ENCODE data around the gene STAM2. TPM values are rescaled to one million over a fixed set of nuclear protein-coding genes. Genes with fewer than 3 reads are reported as not detected.
"Not testable (repeated sequence)": the region's sequence is repeated elsewhere in the genome, so short reads cannot be mapped to it uniquely, and the experiment has no call there.

The STAM2 gene
- total and polyA plus RNA-seq, 2 donors from 2014 or later = 12.5 to 41.1 TPM

- H3K9ac ChIP-seq (ENCODE audit: low read length in 3 of 3) = peak overlapping the region in 1 of 3 donors; percentile 30
- H3K36me3 ChIP-seq (ENCODE audit: control insufficient read depth in 2 of 3, insufficient read depth in 3 of 3, low read length in 3 of 3) = no peaks in the 10 kb centered on the region
- peaks cover 0 to 45% (median 5%) of the 10 kb centered on the region in 3 donors for H3K4me1 ChIP-seq (ENCODE audit: control insufficient read depth in 2 of 3, insufficient read depth in 2 of 3, low read depth in 1 of 3, low read length in 3 of 3)
- FAIRE-seq (no peak), DNase-seq (no peak)
- no peak for TF ChIP-seq CTCF (IDR thresholded peaks at IDR 0.05; ENCODE audit: borderline replicate concordance, extremely low read depth, insufficient read depth)
- peak overlapping the region in 1 of 2 donors; percentile 34 for H3K27ac ChIP-seq (ENCODE audit: low read depth in 2 of 2, low read length in 2 of 2)
- H3K27me3 ChIP-seq (ENCODE audit: control insufficient read depth, insufficient read depth, low read length) = no peaks in the 10 kb centered on the region
- no peaks in the 10 kb centered on the region for H3K9me3 ChIP-seq (ENCODE audit: control insufficient read depth in 2 of 3, insufficient read depth in 1 of 3, low read length in 3 of 3)
- H3K4me3 ChIP-seq (ENCODE audit: low read length in 3 of 3) = no peak overlapping the region
- intact Hi-C loops (cut with DNase I) = no loop called here
Observed at GRCh38 chr2:152167065-152167464, 8.5 kb downstream of the STAM2 start.

GRCh38 chr2:152166633-152167032 lies 8.9 kb downstream of the STAM2 start:
- H3K27me3 ChIP-seq (ENCODE audit: control insufficient read depth, insufficient read depth, low read length) = no peaks in the 10 kb centered on the region

GRCh38 chr2:152165780-152166179 lies 9.8 kb downstream of the STAM2 start:
- peak overlapping the region; percentile 53 to 80 for H3K27ac ChIP-seq (ENCODE audit: low read depth in 2 of 2, low read length in 2 of 2)
- peak overlapping the region in 1 of 3 donors; percentile 34 for H3K9ac ChIP-seq (ENCODE audit: low read length in 3 of 3)
- intact Hi-C loops (cut with DNase I) = no loop called here
- H3K36me3 ChIP-seq (ENCODE audit: control insufficient read depth in 2 of 3, insufficient read depth in 3 of 3, low read length in 3 of 3) = no peaks in the 10 kb centered on the region
- FAIRE-seq (no peak), DNase-seq (no peak)
- H3K4me3 ChIP-seq (ENCODE audit: low read length in 3 of 3) = no peak overlapping the region
- H3K4me1 ChIP-seq (ENCODE audit: control insufficient read depth in 2 of 3, insufficient read depth in 2 of 3, low read depth in 1 of 3, low read length in 3 of 3) = peaks cover 0 to 43% (median 5%) of the 10 kb centered on the region in 3 donors
- H3K9me3 ChIP-seq (ENCODE audit: control insufficient read depth in 2 of 3, insufficient read depth in 1 of 3, low read length in 3 of 3) = no peaks in the 10 kb centered on the region
- TF ChIP-seq CTCF (IDR thresholded peaks at IDR 0.05; ENCODE audit: borderline replicate concordance, extremely low read depth, insufficient read depth) = no peak
- no peaks in the 10 kb centered on the region for H3K27me3 ChIP-seq (ENCODE audit: control insufficient read depth, insufficient read depth, low read length)

More at GRCh38 chr2:152166633-152167032, 8.9 kb downstream of the STAM2 start:
- peaks cover 0 to 44% (median 5%) of the 10 kb centered on the region in 3 donors for H3K4me1 ChIP-seq (ENCODE audit: control insufficient read depth in 2 of 3, insufficient read depth in 2 of 3, low read depth in 1 of 3, low read length in 3 of 3)
- peak overlapping the region in 1 of 2 donors; percentile 80 for H3K27ac ChIP-seq (ENCODE audit: low read depth in 2 of 2, low read length in 2 of 2)
- H3K9me3 ChIP-seq (ENCODE audit: control insufficient read depth in 2 of 3, insufficient read depth in 1 of 3, low read length in 3 of 3) = no peaks in the 10 kb centered on the region
- no peaks in the 10 kb centered on the region for H3K36me3 ChIP-seq (ENCODE audit: control insufficient read depth in 2 of 3, insufficient read depth in 3 of 3, low read length in 3 of 3)
- H3K4me3 ChIP-seq (ENCODE audit: low read length in 3 of 3) = no peak overlapping the region
- intact Hi-C loops (cut with DNase I) = no loop called here
- peak overlapping the region in 1 of 3 donors; percentile 30 for H3K9ac ChIP-seq (ENCODE audit: low read length in 3 of 3)
- no peak for DNase-seq
- no peak for TF ChIP-seq CTCF (IDR thresholded peaks at IDR 0.05; ENCODE audit: borderline replicate concordance, extremely low read depth, insufficient read depth)
- no peak for FAIRE-seq

- H3K9ac ChIP-seq (ENCODE audit: low read length in 3 of 3) = peak overlapping the region in 1 of 3 donors; percentile 34
- peak overlapping the region; percentile 53 to 80 for H3K27ac ChIP-seq (ENCODE audit: low read depth in 2 of 2, low read length in 2 of 2)
- H3K9me3 ChIP-seq (ENCODE audit: control insufficient read depth in 2 of 3, insufficient read depth in 1 of 3, low read length in 3 of 3) = no peaks in the 10 kb centered on the region
- no peak for TF ChIP-seq CTCF (IDR thresholded peaks at IDR 0.05; ENCODE audit: borderline replicate concordance, extremely low read depth, insufficient read depth)
- no peak for FAIRE-seq
- no peak overlapping the region for H3K4me3 ChIP-seq (ENCODE audit: low read length in 3 of 3)
- intact Hi-C loops (cut with DNase I) = no loop called here
- H3K36me3 ChIP-seq (ENCODE audit: control insufficient read depth in 2 of 3, insufficient read depth in 3 of 3, low read length in 3 of 3) = no peaks in the 10 kb centered on the region
- peaks cover 0 to 43% (median 5%) of the 10 kb centered on the region in 3 donors for H3K4me1 ChIP-seq (ENCODE audit: control insufficient read depth in 2 of 3, insufficient read depth in 2 of 3, low read depth in 1 of 3, low read length in 3 of 3)
- no peak for DNase-seq
- no peaks in the 10 kb centered on the region for H3K27me3 ChIP-seq (ENCODE audit: control insufficient read depth, insufficient read depth, low read length)
Observed at GRCh38 chr2:152165306-152165705, 10.3 kb downstream of the STAM2 start.

GRCh38 chr2:152163669-152164068 lies 11.9 kb downstream of the STAM2 start:
- DNase-seq; H3K4me3 ChIP-seq (ENCODE audit: low read length in 3 of 3); H3K9me3 ChIP-seq (ENCODE audit: control insufficient read depth in 2 of 3, insufficient read depth in 1 of 3, low read length in 3 of 3); H3K9ac ChIP-seq (ENCODE audit: low read length in 3 of 3); intact Hi-C loops (cut with DNase I); FAIRE-seq; H3K27me3 ChIP-seq (ENCODE audit: control insufficient read depth, insufficient read depth, low read length); H3K36me3 ChIP-seq (ENCODE audit: control insufficient read depth in 2 of 3, insufficient read depth in 3 of 3, low read length in 3 of 3): not testable (repeated sequence)
- peak overlapping the region; percentile 65 to 80 for H3K27ac ChIP-seq (ENCODE audit: low read depth in 2 of 2, low read length in 2 of 2)
- peaks cover 0 to 35% (median 5%) of the 10 kb centered on the region in 3 donors for H3K4me1 ChIP-seq (ENCODE audit: control insufficient read depth in 2 of 3, insufficient read depth in 2 of 3, low read depth in 1 of 3, low read length in 3 of 3)
